Glutamatergic neuron (in vitro differentiated cells): ENCODE data around the gene TXNDC8. TPM values are rescaled to one million over a fixed set of nuclear protein-coding genes. Genes with fewer than 3 reads are reported as not detected.

Experiments
- DNase-seq: peaks from one replicate; pipeline ENCODE4 v3.0.0; 2022
- H3K27ac Mint-ChIP-seq: one replicate; pipeline ENCODE4 v1.8.0; 2020; ENCODE audit warnings: mild to moderate bottlenecking, mixed read lengths, inconsistent platforms; ENCODE audit not compliant: unreplicated experiment
- H3K27me3 Mint-ChIP-seq: one replicate; pipeline ENCODE4 v1.8.0; 2020; ENCODE audit warnings: mild to moderate bottlenecking, moderate library complexity, mixed read lengths, inconsistent platforms; ENCODE audit not compliant: unreplicated experiment
- H3K36me3 Mint-ChIP-seq: one replicate; pipeline ENCODE4 v1.8.0; 2020; ENCODE audit warnings: mild to moderate bottlenecking, mixed read lengths, inconsistent platforms; ENCODE audit not compliant: unreplicated experiment
- H3K4me1 Mint-ChIP-seq: one replicate; pipeline ENCODE4 v1.8.0; 2020; ENCODE audit warnings: mild to moderate bottlenecking, low read depth, mixed read lengths, inconsistent platforms; ENCODE audit not compliant: unreplicated experiment
- H3K4me3 Mint-ChIP-seq: one replicate; pipeline ENCODE4 v1.8.0; 2020; ENCODE audit warnings: mild to moderate bottlenecking, mixed read lengths, inconsistent platforms; ENCODE audit not compliant: unreplicated experiment
- H3K9me3 Mint-ChIP-seq: one replicate; pipeline ENCODE4 v1.8.0; 2020; ENCODE audit warnings: mild to moderate bottlenecking, moderate library complexity, mixed read lengths, inconsistent platforms; ENCODE audit not compliant: unreplicated experiment
- CTCF ChIP-seq: fragments of 200-600 bp; sonication (generic); IDR thresholded peaks from one replicate; pipeline ENCODE4 v1.5.0; 2021; ENCODE audit not compliant: partially characterized antibody, unreplicated experiment
- total RNA-seq: library from RNA; stranded (reverse); fragmentation: NEBNext Ultra II Directional; extraction: Animal tissue kit (Norgen Biotek cat#: 25700); gene quantifications from one replicate; pipeline ENCODE4 v1.2.1, GENCODE V29; 2021; ENCODE audit not compliant: unreplicated experiment

The TXNDC8 gene
- total RNA-seq, 1 donor from 2014 or later, result not detected

- DNase-seq, result no peak
- peaks cover 12% of the 10 kb centered on the region for H3K4me1 Mint-ChIP-seq
- H3K4me3 Mint-ChIP-seq, result peak overlapping the region; percentile 98
- H3K36me3 Mint-ChIP-seq, result no peaks in the 10 kb centered on the region
- H3K27me3 Mint-ChIP-seq, result peaks cover 6% of the 10 kb centered on the region
- peak overlapping the region; percentile 85 for H3K27ac Mint-ChIP-seq
- H3K9me3 Mint-ChIP-seq, result peaks cover 14% of the 10 kb centered on the region
- TF ChIP-seq CTCF, result no peak
Observed at GRCh38 chr9:110257097-110257841, 80.4 kb downstream of the TXNDC8 start.

- Mint-ChIP-seq H3K27ac (peak within 1 kb of the TSS; percentile 96), H3K27me3 (peaks cover 6% of the 10 kb centered on the region), H3K4me3 (peak within 1 kb of the TSS; percentile 99), H3K36me3 (no peaks in the 10 kb centered on the region), H3K4me1 (peaks cover 12% of the 10 kb centered on the region), H3K9me3 (peaks cover 14% of the 10 kb centered on the region)
- TF ChIP-seq CTCF, result no peak
- peak; percentile 89 for DNase-seq
Observed at GRCh38 chr9:110256380-110257096, 81.1 kb downstream of the TXNDC8 start, which contains the start of gene TXN. TSS of gene TXN (minus strand) at chr9:110256507. CDS start at chr9:110256435, 72 bp downstream.

GRCh38 chr9:110255463-110256379 lies 81.9 kb downstream of the TXNDC8 start:
- Mint-ChIP-seq H3K4me3 (peak overlapping the region; percentile 99), H3K27me3 (peaks cover 6% of the 10 kb centered on the region), H3K9me3 (peaks cover 14% of the 10 kb centered on the region), H3K4me1 (peaks cover 12% of the 10 kb centered on the region), H3K36me3 (no peaks in the 10 kb centered on the region), H3K27ac (peak overlapping the region; percentile 96)
- DNase-seq, result peak; percentile 74
- TF ChIP-seq CTCF, result no peak

DNA sequence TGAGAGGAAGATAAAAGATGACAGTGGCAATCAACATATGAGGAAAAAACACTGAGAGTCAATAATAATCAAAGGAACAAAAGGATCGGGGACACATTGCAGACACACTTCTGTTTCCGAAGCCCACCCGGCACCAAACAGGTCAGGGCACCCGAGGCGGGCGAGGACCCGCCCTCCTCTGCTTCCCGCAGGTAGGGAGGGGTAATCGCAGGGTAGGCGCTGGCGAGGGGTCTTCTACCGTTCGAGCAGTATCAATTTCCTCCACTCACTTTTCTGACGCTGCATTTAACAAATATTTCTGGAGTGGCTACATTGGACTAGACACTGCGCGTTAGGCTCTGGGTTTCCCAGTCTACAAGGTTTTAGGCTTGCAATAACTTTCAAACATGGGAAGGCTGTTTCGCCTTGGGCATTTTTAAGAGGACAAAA lies 82.6 kb downstream of the TXNDC8 start:
- Mint-ChIP-seq H3K4me3 (peak overlapping the region; percentile 99), H3K4me1 (peaks cover 12% of the 10 kb centered on the region), H3K36me3 (no peaks in the 10 kb centered on the region), H3K27me3 (peaks cover 6% of the 10 kb centered on the region), H3K9me3 (peaks cover 14% of the 10 kb centered on the region), H3K27ac (peak overlapping the region; percentile 74)
- no peak for TF ChIP-seq CTCF
- DNase-seq, result peak; percentile 32
